ENCODE data around the gene NOXRED1.

Gene NOXRED1

GRCh38 chr14:77344377-77344996 is 78.8 kb downstream of the NOXRED1 start:
- H3K4me1 Mint-ChIP-seq (ENCODE audit: low read depth), result no peaks in the 10 kb centered on the region
- no peak overlapping the region for H3K4me3 Mint-ChIP-seq
- H3K27ac Mint-ChIP-seq, result no peak overlapping the region
- H3K36me3 Mint-ChIP-seq (ENCODE audit: low read depth), result peaks cover 12% of the 10 kb centered on the region
- DNase-seq (ENCODE audit: low spot score), result no peak
- no peaks in the 10 kb centered on the region for H3K9me3 Mint-ChIP-seq
- no peaks in the 10 kb centered on the region for H3K27me3 Mint-ChIP-seq (ENCODE audit: low read depth)

Data from T-helper 2 cell treated with Interferon-gamma antibody and Interleukin-4, amounts not matched to agents 5 μg/mL and 100 μg/mL, for 36 hours (primary cell).